Activated CD8-positive, alpha-beta memory T cell treated with anti-CD3 and anti-CD28 coated beads for 4 hours (primary cell): ENCODE data around the gene C16orf92.

ENCODE experiments used
- DNase-seq, 2 donors: peaks; one replicate each; pipeline ENCODE4 v3.0.0-alpha.2; 2020; ENCODE audit warnings: low read depth in 2 of 2

The C16orf92 gene

DNA sequence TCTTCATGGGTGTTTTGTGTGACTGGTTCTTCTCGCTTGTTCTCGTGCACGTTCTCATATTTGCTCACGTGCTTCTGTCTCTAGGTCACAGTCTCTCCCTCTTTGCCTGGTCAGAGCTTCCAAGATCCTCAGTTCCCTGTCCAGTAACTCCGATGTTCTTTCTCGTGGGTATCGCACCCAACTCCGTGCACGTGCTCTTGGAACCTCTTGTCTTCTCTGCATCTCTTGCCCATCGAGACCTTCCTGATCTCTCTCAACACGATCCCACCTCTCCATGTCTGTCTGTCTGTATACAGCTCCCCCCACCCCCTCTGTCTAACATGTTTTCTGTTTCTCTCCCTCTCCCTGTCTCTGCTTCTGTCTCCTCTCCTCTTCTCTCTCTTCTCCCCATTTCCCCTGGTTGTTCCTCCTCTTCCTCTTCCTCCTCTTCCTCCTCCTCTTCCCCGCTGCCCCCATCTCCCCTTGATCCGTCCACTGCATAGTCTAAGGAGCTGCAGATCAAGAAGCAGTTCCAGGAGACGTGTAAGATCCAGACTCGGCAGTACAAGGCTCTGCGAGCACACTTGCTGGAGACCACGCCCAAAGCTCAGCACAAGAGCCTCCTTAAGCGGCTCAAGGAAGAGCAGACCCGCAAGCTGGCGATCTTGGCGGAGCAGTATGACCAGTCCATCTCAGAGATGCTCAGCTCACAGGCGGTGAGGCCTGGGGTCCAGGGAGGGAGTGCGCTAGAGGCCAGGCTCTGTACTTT, 33.7 kb upstream of the C16orf92 start:
- DNase-seq: no peak

DNA sequence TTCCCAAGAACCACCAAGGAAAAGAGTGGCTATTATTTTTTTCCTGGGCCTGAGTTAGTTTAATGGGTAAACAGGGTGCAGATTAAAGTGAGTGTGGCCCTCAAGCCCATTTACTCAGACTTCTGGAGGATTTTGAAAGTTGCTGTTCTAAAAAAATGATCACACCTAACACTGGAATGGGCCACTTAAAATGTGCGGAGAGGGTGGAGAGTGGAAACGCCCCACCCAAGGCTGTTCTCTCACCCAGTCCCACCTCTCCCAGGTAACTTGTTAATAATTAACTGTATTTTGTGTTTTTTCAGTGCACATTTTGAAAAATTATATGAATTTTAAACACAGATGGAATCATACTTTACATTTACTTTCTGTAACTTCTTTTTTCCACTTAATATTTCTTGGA, 33.0 kb upstream of the C16orf92 start:
- DNase-seq: no peak

DNA sequence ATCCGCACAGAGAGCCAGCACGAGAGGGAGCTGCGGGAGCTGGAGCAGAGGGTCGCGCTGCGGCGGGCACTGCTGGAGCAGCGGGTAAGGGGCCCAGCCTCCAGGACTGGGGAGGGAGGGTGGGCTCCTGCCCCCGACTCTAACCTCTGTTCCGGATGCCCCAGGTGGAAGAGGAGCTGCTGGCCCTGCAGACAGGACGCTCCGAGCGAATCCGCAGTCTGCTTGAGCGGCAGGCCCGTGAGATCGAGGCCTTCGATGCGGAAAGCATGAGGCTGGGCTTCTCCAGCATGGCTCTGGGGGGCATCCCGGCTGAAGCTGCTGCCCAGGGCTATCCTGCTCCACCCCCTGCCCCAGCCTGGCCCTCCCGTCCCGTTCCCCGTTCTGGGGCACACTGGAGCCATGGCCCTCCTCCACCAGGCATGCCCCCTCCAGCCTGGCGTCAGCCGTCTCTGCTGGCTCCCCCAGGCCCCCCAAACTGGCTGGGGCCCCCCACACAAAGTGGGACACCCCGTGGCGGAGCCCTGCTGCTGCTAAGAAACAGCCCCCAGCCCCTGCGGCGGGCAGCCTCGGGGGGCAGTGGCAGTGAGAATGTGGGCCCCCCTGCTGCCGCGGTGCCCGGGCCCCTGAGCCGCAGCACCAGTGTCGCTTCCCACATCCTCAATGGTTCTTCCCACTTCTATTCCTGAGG, 32.0 kb upstream of the C16orf92 start:
- DNase-seq: no peak

DNA sequence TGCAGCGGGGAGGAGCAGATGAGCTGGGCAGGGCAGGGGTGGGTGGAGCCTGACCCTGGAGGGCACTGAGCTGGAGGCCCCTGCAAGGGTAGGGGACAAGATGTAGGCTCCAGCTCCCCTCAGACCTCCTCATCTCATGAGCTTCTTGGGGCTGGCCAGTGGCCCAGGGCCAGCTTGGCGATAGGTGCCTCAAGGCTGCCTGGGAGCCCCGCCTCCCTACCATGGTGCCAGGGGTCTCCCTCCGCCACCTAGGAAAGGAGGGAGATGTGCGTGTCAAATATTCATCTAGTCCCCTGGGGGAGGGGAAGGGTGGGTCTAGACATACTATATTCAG, 31.5 kb upstream of the C16orf92 start:
- no peak for DNase-seq

DNA sequence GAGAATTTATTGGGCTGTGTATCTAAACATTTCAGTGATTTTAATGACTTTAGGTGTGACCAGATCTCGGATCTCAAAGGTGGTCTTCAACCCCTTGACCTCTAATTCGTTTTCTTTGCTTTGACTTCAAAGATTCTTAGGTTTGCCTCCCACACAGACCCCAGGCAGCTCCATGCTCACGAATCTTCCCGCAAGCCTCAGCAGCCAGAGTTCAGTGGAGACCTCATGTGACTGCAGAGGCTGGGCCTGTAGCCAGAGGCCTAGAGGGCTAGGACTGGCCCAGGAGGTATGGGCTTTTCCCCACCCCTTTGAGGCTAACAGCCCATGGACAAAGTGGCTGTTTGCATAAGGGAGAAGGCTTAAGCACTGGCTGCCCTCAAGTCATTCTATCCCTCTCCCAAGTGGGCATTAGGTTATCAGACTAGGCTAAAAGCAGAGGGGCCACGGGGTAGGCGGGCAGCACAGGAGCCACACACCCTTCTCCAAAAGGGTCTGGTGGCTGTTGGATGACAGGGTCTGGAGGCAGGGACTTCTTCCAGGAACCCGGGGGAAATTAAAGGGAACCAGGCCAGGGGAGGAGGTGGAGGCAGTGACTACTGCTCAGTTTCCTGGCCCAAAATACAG, 30.5 kb upstream of the C16orf92 start:
- DNase-seq: no peak

DNA sequence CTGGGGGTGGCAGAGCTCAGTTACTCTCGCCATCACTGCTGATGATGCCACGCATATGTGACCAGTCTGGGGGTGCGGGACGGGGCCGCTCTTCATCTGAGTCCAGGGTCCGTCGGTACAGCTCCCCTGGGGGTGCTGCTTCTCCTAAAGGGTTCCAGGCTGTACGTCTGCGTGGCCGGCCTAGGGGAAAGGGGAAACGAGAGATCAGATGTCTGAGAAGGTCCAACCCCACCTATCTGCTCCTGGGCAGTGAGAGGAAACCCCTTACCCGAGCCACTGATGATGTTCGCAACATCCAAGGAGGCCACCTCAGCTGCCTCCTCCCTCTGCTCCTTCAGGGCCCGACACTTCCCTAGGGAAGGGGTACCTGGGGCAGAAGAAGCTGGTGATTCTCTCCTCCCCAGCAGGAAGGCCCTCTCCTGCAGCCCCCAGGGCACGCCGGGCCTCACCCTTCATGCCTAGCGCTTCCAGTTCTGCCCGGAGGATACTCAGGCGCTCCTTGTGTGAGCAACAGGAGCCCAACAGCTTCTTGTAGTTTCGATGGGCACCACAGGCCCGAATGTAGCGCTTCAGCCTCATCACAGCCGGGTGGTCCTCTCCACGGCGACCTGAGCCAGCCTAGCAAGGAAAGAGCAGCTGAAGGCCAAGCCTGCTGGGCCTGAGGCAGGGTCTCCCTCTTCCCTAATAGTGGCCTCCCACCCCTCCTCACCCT, 29.7 kb upstream of the C16orf92 start:
- DNase-seq: no peak

DNA sequence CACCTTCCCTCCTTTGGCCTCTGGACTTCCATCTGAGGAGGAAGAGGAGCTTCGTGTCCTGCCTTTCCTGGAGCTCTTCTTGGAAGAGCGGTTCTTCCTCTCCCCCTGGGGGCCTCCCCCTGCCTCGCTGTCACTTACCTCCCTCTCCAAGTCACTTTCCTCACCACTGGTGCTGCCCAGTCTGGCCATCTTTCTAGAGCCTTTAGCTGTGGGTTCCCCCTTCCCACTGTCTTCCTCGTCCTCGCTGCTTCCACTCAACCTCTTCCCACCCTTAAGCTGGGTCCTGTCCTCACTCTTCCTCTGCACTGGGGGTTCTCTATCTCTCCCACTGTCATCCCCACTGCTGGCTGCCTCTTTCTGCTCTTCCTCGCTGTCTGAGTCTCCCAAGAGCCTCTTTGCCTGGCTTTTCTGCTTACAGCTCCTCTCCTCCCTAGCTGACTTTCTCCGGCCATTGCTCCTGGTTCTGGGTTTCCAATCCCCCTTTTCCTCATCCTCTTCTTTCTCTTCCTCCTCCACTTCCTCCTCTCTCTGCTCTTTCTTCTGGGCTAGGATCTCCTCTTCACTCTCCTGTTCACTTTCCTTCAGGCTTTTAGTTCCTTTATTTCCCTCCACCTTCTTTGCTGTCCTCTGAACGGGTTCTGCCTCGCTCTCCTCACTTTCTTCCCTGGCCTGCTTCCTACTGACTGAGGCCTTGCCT, 28.9 kb upstream of the C16orf92 start:
- DNase-seq: no peak

DNA sequence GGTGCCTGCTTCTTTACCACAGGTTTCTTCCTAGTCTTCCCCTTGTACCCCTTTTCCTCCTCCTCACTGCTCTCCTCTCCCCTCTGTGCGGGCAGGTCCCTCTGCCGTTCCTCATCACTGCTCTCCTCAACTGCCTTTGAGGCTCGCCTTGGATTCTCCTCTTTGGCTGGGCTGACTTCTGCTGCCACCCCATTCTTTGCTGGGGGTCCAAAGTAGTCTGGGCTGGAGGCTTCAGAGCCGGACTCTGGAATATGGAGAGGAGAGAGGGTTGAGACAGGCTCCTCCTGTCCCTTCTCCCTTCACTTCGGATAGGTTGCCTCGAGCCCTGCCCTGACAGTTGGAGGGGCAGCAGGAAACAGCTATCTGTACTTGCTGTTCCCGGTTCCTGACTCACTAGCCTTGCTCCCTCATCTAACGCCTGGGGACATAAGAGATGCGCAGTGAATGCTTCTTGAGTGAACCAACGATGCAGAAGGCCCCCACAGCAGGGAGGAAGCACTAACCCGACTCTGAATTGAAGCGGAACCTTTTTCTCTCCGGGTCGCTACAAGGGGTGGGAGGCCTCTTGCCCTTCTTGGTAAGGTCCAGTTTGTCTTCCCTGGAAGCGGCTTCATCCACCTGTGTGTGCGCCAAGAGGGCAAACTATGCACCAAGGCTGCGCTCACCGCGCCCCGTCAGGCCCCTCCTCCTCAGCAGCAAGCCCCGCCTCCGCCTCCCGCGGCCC, 28.2 kb upstream of the C16orf92 start:
- DNase-seq: peak in 1 of 2 donors; percentile 14

DNA sequence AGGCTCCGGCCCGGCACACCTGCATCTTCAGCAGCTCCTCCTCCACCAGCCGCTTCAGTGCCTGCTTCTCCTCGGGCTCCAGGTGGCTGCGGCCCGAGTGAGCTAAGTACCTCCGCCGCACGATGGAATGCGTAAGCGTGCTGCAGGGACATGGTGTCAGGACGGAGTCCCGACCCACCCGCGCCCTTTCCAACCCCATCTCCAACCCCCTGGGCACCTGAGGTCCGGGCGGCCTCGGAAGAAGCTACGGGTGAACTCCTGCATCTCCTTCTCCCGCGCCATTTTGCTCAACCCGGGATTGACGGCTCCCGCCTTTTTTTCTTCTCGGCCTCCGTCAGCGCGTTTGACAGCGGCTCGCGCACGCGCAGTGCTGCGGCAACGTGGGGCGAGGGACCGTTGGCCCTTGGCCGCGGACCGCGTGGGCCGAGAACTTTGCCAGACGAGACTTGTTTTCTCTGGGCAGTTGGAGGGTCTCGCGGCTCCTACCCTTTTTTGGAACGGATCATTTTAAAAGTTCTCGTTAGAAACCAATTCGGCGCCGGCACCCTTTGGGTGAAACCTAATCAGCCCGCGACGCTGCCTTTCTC, 27.6 kb upstream of the C16orf92 start, which contains the start of gene HIRIP3:
HIRIP3 (minus strand) TSS at position 294 of the 587 bp plus-strand sequence; CDS start at position 282, 12 bp downstream.
- peak; percentile 71 to 74 for DNase-seq

DNA sequence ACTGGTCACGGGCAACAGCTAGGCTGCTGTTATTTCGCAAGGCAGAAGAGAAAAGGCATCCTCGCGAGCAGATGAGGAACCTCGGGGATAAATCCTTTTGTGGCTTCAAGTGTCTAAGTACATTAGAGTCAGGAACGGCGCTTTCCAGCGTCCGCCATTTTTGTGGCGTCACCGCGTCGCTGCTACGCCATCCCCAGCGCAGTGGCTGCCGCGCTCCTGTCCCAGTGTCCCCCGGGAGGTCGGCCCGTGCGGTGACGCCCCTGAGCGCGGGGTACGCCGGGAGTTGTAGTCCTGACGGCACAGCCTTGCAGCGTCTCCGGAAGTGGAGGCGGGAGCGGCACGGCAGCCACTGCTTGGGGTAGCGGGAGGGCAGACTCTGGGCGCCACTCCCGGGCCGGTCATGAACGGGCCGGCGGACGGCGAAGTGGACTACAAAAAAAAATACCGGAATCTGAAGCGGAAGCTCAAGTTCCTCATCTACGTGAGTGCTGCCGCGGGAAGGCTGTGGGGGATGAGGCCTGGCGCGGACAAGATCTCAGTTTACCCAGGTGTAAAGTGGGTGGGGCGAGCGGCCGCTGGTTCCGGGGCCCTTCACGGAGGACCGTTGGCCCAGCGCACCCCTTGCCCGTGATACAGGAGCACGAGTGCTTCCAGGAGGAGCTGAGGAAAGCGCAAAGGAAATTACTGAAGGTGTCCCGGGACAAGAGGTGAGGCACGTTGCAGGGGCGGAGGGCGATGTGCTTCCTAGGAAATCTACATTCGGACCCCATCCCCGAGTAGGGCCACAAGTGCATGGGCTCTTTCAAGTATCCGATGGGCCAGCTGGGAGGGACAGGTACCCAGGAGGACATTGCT, 26.9 kb upstream of the C16orf92 start, which contains the start of gene INO80E:
INO80E (plus strand) TSS at position 331 of the 855 bp plus-strand sequence; CDS start at position 401, 70 bp downstream.
- peak; percentile 99 for DNase-seq

DNA sequence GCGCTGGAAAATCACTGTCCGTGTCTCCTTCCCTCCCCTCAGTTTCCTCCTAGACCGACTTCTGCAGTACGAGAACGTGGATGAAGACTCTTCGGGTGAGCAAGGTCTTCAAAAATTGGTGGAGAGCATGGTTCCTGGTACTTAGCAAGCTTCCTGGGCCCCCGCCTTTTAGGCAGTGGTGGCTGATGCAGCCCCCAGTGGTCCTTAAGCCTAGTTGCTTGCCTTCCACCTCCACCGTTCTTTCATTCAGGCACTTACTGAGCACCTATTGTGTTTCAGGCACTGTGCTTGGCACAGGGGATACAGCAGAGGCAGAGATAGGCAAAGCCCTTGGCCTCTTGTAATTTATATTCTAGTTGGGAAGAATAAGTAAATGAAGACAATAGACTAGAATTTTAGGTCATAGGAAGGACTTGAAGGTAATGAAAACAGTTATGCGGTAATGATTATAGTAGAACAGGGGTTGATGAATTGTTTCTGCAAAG, 26.2 kb upstream of the C16orf92 start:
- DNase-seq: no peak

DNA sequence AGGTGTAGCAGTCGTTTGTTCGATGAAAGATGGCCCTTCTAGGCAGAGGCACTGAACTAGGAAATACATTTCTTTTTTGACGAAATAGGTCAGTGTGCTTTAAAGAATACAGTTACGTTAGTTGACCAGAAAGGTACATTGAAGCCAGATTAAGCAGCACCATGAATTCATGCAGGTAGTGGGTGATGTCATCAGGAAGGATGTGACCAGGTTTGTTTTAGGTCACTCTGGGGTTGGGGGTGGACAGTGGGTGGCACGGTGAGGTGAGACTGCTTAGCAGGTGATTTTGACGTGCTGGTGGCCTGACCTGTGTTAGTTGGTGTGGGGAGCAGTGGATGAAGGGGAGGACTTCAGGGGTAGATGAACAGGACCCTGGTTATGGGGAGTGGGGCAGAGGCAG, 23.4 kb upstream of the C16orf92 start:
- DNase-seq: no peak

DNA sequence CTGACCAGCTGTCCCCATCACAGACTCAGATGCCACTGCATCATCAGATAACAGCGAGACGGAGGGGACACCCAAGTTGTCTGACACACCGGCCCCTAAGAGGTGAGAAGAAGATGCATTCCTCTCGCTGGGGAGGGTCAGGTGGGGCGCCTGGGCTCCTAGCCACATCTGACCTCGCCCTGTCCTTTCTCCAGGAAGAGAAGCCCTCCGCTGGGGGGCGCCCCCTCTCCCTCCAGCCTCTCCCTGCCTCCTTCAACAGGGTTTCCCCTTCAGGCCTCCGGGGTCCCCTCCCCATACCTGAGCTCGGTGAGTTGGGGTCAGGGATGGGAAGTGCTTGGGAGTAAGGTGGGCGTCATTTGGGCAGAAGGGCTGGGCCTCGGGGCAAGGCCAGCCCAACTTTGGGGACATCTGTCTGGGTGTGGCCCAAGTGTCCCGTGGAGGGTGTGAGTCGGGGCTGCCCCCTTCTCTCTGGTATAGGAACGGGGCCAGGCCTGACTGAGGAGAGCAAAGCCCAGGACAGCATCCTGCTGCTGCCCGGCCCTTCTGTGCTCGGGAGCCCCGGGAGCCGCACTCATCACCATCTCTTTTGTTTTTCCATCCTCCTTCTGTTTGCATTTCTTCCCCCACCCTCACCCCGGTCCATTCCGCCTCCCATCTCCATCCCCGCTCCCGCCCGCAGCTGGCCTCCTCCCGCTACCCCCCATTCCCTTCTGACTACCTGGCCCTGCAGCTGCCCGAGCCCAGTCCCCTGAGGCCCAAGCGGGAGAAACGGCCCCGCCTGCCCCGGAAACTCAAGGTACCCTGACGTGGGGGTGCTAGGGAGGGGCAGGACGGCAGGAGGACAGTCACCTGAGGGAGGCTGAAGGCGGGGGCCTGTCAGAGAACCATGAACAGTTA, 22.0 kb upstream of the C16orf92 start:
- DNase-seq: no peak

DNA sequence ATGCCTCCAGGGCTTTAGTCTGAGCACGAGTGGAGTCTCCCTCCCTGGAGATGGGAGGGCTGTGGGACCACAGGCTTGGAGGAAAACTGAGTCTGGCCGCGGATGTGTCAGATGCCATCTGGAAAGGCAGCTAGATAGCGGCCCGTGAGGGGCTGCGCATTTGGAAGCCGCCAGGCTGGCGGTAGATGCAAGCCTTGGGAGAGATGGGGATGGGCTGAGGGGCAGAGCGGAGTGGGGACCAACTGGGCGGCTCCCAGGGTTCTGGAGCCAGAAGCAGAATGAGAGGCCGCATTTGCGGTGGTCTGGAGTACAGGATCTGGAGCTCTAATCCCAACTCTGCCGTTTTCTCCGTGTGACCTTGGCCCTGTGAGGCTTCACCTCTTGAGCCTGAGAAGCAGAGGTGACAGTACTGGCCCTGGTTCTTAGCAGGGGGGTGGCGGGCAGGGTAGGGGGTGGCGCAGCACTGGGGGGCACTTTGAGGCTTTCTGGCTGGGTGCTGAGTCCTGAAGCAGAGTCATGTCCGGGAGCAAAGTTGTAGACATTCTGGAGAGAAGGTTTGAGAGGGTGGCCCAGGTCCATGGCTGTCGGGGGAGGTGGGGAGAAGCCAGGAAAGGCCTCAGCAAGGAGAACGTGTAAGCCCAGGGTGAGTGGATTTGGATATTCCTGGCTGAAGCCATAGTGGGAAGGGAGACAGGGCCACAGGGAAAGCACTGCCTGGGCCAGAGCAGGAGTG, 20.2 kb upstream of the C16orf92 start:
- no peak for DNase-seq

DNA sequence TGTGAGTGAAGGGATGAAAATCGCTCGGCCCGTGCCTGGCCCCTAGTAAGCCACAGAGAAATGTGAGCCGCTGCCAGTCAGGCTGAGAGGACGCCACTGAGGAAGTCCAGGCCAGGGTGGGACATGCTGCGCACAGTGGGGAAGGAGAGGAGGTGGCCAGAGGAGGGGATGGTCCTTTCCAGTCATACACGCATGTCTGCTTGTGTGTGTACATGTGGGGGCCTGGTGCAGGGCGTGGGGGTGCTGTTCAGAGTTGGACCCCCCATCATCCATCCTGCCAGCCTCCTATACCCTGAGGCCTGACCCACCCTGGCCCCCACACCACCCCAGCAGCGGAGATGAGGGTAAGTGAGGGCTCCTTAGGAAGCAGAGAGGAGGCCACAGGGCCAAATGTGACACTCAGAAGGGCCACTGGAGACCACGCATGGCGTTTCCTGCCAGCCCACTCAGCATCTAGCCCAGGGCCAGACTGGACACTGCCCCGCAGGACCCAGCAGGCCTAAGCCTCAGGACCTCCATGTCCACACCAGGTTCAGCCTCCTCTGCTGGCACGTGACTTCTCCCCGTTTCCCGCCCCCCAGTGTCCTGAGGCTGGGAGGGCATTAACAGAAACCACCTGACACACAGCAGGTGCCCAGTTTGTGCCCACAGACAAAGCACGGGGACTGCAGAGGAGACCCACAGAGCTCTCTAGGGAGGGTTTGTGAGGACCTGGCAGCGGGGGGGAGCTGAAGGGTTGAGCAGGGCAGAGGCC, 19.2 kb upstream of the C16orf92 start:
- DNase-seq: no peak

DNA sequence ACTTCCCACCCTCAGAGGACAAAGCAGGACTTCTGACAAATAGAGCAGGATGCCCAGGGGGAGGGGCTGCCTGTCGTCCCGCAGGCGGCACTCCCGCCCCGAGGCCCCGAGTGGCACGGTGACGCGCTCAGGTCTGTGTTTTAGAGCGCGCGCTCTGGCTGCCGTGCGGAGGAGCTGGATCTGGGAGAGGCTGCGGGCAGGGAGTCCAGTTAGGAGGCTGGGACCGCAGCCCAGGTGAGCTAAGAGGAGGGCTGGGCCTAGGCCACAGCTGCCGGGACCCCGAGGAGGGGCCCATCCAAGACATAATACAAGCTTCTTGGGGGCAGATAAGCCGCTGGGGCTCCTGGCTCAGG, 18.6 kb upstream of the C16orf92 start:
- DNase-seq: no peak

DNA sequence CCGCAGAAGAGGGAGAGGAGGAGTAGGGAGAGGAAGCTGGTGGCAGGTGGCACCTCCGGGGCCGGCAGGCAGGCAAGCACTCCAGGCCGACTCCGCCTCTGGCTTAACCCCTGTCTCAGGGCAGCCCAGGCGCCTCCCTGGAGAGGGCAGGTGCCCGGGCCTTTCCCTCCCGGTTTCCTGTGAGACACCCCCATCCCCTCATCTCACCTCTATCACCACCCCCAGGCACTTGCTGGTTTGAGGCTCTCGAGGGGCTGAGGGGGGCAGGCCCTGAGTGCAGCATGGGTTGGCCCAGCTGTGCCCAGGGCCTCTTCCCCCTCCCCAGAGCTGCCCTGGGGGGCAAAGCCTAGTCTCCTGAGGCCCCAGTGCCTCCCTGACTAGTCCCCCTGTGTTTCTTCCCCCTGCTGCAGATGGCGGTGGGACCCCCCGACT, 18.2 kb upstream of the C16orf92 start:
- DNase-seq: no peak
